ENCODE measurements around the gene RAD51AP1.
A peak's percentile ranks its signal among the peaks of the same experiment; 100 is the strongest.

The RAD51AP1 gene

DNA sequence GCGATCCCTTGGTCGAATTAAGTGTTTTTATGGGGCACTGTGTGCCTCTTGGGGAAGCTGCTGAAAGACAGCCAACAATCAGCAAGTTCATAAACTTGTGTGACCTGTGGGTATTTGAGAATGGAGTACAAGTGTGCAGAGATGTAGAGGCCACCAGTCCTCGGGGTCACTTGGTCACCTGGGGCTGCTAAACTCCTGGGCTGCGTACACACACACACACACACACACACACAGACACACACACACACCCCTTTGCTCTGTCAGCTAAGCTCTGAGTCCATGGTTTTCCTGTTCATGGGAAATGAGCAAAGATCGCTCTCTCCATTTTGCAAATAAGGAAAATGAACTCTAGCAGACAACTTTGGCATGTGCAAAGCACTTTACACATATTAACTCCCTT, 47.8 kb downstream of the RAD51AP1 start:
- Histone ChIP-seq H3K36me3 (ENCODE audit: insufficient read depth, low read length) (no peaks in the 10 kb centered on the region), H3K4me3 (ENCODE audit: low read length) (no peak overlapping the region), H3K9me3 (ENCODE audit: low read length) (no peaks in the 10 kb centered on the region), H2AFZ (ENCODE audit: low read depth, low read length) (no peak overlapping the region), H3K27me3 (ENCODE audit: insufficient read depth, low read length) (no peaks in the 10 kb centered on the region), H3K4me1 (ENCODE audit: insufficient read depth, low read length) (no peaks in the 10 kb centered on the region)

DNA sequence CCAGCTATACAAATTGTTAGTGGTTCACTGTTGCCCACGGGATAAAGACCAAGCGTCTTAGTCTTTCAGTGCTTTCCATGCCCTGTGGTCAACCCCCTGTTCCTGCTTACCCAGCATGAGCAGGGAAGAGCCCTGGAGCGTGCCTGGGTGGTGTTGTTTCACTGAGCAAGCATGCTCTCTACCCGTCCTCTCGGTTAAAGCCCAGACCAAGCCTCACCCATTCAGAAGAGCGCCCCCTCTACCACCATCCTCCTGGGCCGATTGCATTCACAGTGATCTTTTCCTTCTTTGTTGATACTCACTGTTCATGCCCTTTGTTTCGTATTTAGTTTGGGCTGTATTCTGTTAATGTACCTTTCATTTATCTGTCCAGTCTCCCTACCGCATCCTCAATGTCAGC, 48.4 kb downstream of the RAD51AP1 start:
- no peaks in the 10 kb centered on the region for H3K9me3 ChIP-seq (ENCODE audit: low read length)
- H3K4me1 ChIP-seq (ENCODE audit: insufficient read depth, low read length), result no peaks in the 10 kb centered on the region
- no peaks in the 10 kb centered on the region for H3K36me3 ChIP-seq (ENCODE audit: insufficient read depth, low read length)
- H2AFZ ChIP-seq (ENCODE audit: low read depth, low read length), result no peak overlapping the region
- H3K4me3 ChIP-seq (ENCODE audit: low read length), result no peak overlapping the region
- H3K27me3 ChIP-seq (ENCODE audit: insufficient read depth, low read length), result no peaks in the 10 kb centered on the region

DNA sequence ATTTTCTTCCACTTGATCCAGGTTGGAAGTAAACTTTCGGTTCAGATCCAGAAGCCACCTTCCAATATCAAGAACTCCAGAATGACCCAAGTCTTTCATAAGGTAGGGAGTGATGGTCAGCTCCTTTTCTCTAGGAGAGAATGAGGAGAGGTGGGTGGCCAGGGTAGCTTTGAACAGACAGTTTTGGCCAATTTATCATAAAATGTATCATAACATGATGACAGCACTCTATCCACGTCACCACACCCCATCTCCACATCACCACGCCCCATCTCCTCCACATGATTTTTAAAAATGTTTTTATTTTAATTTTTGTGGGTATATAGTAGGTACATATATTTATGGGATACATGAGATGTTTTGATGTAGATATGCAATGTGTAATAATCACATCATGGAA, 50.2 kb downstream of the RAD51AP1 start:
- H3K4me3 ChIP-seq (ENCODE audit: low read length), result no peak overlapping the region
- no peaks in the 10 kb centered on the region for H3K9me3 ChIP-seq (ENCODE audit: low read length)
- no peak overlapping the region for H2AFZ ChIP-seq (ENCODE audit: low read depth, low read length)
- no peaks in the 10 kb centered on the region for H3K27me3 ChIP-seq (ENCODE audit: insufficient read depth, low read length)
- no peaks in the 10 kb centered on the region for H3K4me1 ChIP-seq (ENCODE audit: insufficient read depth, low read length)
- H3K36me3 ChIP-seq (ENCODE audit: insufficient read depth, low read length), result no peaks in the 10 kb centered on the region

DNA sequence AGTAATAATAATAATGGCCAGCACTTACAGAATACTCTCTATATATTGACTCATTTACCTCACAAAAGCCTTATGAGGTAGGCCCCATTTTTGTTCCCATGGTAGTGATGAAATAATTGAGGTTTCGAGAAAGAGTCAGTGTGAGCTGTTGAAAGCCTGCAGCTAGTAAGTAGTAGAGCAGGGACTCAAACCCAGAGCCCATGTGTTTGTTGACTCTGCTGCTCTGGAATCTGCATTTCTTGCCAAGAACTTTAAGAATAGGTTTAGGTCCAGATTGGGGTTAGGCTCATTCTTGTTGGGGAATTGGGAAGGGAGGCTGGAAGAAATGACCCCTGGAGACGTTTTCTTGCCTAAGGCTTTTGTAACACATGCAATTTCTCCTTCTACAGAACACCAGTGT, 51.3 kb downstream of the RAD51AP1 start:
- Histone ChIP-seq H3K4me3 (ENCODE audit: low read length) (no peak overlapping the region), H3K36me3 (ENCODE audit: insufficient read depth, low read length) (no peaks in the 10 kb centered on the region), H3K27me3 (ENCODE audit: insufficient read depth, low read length) (no peaks in the 10 kb centered on the region), H3K9me3 (ENCODE audit: low read length) (no peaks in the 10 kb centered on the region), H3K4me1 (ENCODE audit: insufficient read depth, low read length) (no peaks in the 10 kb centered on the region), H2AFZ (ENCODE audit: low read depth, low read length) (no peak overlapping the region)

DNA sequence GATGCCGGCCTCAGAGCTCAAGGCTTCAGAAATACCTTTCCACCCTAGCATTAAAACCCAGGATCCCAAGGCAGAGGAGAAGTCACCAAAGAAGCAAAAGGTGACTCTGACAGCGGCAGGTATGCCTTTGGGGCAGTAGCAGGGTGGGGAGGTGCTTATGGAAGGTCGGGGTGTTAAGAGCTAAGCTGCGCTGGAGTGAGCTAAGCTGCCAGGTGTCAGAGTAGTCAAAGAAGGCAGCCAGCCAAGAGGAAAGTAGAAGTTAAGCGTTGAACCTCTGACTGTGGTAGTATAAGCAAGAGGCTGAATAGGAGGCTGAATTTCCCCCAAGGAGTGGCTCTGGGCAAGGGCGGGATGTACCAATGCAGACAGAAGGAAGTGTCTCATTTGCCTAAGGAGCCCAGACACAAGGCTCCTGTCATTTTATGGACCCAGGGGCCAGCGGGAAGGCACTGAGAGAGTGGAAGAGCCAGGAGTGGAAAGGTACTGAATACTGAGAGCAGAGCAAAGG, 52.5 kb downstream of the RAD51AP1 start:
- Histone ChIP-seq H3K4me3 (ENCODE audit: low read length) (no peak overlapping the region), H3K9me3 (ENCODE audit: low read length) (no peaks in the 10 kb centered on the region), H2AFZ (ENCODE audit: low read depth, low read length) (no peak overlapping the region)

DNA sequence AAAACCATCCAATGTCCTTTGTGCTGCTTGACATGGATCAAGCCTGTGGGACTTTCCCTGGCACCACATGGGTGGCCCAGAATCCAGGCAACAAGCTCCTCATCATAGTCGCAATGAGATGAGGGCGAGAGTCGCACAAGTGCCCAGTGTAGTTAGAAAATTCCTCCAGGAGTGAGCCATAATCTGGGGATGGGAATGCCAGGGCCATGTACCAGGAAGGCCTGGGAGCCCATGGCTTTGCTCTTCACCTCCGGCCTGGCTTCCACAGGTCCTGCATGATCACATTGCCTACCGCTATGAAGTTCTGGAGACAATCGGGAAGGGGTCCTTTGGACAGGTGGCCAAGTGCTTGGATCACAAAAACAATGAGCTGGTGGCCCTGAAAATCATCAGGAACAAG, 57.2 kb downstream of the RAD51AP1 start:
- no peak overlapping the region for H3K4me3 ChIP-seq (ENCODE audit: low read length)
- no peaks in the 10 kb centered on the region for H3K9me3 ChIP-seq (ENCODE audit: low read length)
- H3K4me1 ChIP-seq (ENCODE audit: insufficient read depth, low read length), result no peaks in the 10 kb centered on the region
- H3K27me3 ChIP-seq (ENCODE audit: insufficient read depth, low read length), result no peaks in the 10 kb centered on the region
- H2AFZ ChIP-seq (ENCODE audit: low read depth, low read length), result no peak overlapping the region
- H3K36me3 ChIP-seq (ENCODE audit: insufficient read depth, low read length), result no peaks in the 10 kb centered on the region

More for the DNA sequence above, 52.5 kb downstream of the RAD51AP1 start:
- no peaks in the 10 kb centered on the region for H3K4me1 ChIP-seq (ENCODE audit: insufficient read depth, low read length)
- no peaks in the 10 kb centered on the region for H3K27me3 ChIP-seq (ENCODE audit: insufficient read depth, low read length)
- H3K36me3 ChIP-seq (ENCODE audit: insufficient read depth, low read length), result no peaks in the 10 kb centered on the region

DNA sequence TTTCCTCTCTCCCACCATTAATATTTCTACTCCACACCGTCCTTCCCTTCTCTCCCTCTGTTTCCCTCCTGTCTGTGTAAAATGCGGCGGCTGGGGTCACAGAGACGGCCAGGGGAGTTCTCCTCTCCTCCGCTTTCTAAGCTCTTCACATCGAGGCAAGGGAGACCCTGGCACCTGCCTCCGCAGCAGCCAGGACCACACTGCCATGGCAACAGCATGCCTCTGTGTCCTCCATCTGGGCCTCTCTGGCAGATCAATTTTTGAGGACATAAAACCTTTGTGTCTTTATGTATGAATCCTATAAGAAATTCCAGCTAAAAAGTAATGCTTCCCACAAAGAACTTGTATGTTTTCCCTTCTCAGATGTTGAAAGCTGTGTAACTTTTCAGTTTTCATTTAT, 64.7 kb downstream of the RAD51AP1 start:
- Histone ChIP-seq H3K4me3 (ENCODE audit: low read length) (no peak overlapping the region), H3K36me3 (ENCODE audit: insufficient read depth, low read length) (peaks cover 6% of the 10 kb centered on the region), H2AFZ (ENCODE audit: low read depth, low read length) (peak overlapping the region; percentile 73), H3K27me3 (ENCODE audit: insufficient read depth, low read length) (no peaks in the 10 kb centered on the region), H3K9me3 (ENCODE audit: low read length) (no peaks in the 10 kb centered on the region), H3K4me1 (ENCODE audit: insufficient read depth, low read length) (peaks cover 10% of the 10 kb centered on the region)

DNA sequence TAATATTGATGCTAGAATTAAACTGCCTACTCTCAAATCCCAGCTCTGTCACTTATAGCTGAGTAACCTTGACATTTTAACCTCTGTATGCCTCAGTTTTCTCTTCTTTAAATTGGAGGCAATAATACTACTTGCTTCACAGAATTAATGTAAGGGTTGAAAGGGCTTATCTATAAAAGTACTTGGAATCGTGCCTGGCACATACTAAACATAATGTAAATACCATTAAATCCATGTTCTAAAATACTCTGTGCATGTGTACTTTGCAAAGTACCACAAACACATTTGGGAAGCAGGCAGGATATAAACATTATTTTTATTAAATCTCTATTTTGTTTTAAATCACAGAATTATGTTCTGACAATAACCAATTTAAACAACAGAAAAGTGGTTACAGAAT, 65.3 kb downstream of the RAD51AP1 start:
- no peak overlapping the region for H3K4me3 ChIP-seq (ENCODE audit: low read length)
- peaks cover 10% of the 10 kb centered on the region for H3K4me1 ChIP-seq (ENCODE audit: insufficient read depth, low read length)
- no peaks in the 10 kb centered on the region for H3K9me3 ChIP-seq (ENCODE audit: low read length)
- H3K36me3 ChIP-seq (ENCODE audit: insufficient read depth, low read length), result peaks cover 6% of the 10 kb centered on the region
- H3K27me3 ChIP-seq (ENCODE audit: insufficient read depth, low read length), result no peaks in the 10 kb centered on the region
- no peak overlapping the region for H2AFZ ChIP-seq (ENCODE audit: low read depth, low read length)

DNA sequence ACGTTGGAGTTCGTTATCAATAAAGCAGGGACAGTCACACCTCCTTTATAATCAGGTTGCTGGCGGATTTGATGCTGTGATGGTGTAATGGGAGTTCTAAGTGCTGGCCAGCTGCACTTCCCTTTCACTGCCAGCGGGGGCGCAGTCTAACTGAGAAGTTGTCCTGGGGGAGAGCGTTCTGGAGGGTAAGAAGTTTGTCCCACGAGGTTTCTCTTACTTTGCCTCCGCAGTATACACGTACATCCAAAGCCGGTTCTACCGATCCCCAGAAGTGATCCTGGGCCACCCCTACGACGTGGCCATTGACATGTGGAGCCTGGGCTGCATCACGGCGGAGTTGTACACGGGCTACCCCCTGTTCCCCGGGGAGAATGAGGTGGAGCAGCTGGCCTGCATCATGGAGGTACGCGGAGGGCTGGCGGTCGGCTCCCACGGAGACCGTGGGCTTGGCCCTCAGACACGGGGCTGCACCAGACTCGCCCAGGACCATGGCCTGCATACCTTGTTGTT, 66.0 kb downstream of the RAD51AP1 start:
- Histone ChIP-seq H3K9me3 (ENCODE audit: low read length) (no peaks in the 10 kb centered on the region), H3K36me3 (ENCODE audit: insufficient read depth, low read length) (peaks cover 6% of the 10 kb centered on the region), H2AFZ (ENCODE audit: low read depth, low read length) (peak overlapping the region; percentile 53), H3K4me1 (ENCODE audit: insufficient read depth, low read length) (peaks cover 10% of the 10 kb centered on the region), H3K4me3 (ENCODE audit: low read length) (peak overlapping the region; percentile 75), H3K27me3 (ENCODE audit: insufficient read depth, low read length) (no peaks in the 10 kb centered on the region)

DNA sequence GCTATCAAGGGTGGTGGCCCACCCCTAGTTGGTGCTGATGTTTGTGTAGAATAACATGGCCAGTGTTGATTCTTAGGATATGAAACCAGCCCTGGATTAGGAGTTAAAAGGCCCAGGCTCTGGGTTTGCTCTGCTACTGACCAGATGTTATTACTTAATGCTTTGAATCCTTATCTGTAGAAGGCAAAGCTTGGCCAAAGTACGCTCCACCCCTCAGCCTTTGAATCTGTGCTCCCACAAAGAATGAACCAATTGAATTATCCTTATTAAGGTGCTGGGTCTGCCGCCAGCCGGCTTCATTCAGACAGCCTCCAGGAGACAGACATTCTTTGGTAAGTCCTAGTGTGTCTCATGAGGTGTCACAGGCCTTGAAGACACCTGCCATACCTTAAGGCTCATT, 68.4 kb downstream of the RAD51AP1 start:
- Histone ChIP-seq H3K4me3 (ENCODE audit: low read length) (no peak overlapping the region), H2AFZ (ENCODE audit: low read depth, low read length) (no peak overlapping the region), H3K9me3 (ENCODE audit: low read length) (no peaks in the 10 kb centered on the region), H3K27me3 (ENCODE audit: insufficient read depth, low read length) (no peaks in the 10 kb centered on the region), H3K4me1 (ENCODE audit: insufficient read depth, low read length) (peaks cover 10% of the 10 kb centered on the region), H3K36me3 (ENCODE audit: insufficient read depth, low read length) (peaks cover 23% of the 10 kb centered on the region)

DNA sequence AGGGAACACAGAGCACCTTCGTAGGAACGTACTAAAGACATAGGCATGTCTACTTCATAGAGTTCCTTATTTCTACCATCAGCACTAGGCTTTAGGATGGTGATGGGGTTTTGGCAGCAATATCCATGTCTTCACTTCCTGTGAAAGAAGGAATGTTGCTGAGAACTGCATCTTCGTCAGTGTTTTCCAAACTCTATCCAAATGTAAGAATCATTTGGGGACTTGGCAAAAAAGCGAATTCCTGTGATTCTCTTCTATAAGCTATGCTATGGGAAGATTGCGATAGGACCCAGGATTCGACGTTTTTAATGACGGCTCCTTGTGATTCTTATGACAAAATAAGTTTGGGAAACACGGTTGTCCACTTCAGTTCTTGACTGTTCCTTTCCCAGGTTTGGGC, 70.4 kb downstream of the RAD51AP1 start:
- Histone ChIP-seq H2AFZ (ENCODE audit: low read depth, low read length) (no peak overlapping the region), H3K9me3 (ENCODE audit: low read length) (no peaks in the 10 kb centered on the region), H3K4me1 (ENCODE audit: insufficient read depth, low read length) (peaks cover 4% of the 10 kb centered on the region), H3K36me3 (ENCODE audit: insufficient read depth, low read length) (peaks cover 40% of the 10 kb centered on the region), H3K27me3 (ENCODE audit: insufficient read depth, low read length) (no peaks in the 10 kb centered on the region), H3K4me3 (ENCODE audit: low read length) (no peak overlapping the region)
